Measurements from ENCODE around the gene HTRA1. TPM values are rescaled to one million over a fixed set of nuclear protein-coding genes. Genes with fewer than 3 reads are reported as not detected.
A peak's percentile ranks its signal among the peaks of the same experiment; 100 is the strongest.

HTRA1 gene
- 102 TPM for total RNA-seq

DNA sequence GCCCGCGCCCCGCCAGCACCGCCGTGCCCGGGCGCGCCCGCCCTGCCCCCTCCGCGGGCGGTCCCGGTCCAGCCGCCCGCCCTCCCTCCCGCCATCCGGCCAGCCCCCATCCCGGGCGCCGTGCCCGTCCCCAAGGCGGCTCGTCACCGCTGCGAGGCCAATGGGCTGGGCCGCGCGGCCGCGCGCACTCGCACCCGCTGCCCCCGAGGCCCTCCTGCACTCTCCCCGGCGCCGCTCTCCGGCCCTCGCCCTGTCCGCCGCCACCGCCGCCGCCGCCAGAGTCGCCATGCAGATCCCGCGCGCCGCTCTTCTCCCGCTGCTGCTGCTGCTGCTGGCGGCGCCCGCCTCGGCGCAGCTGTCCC is at the start of gene HTRA1:
HTRA1 (plus strand) TSS at position 187 of the 362 bp plus-strand sequence; CDS start at position 287, 100 bp downstream.
- DNase-seq: peak; percentile 84

DNA sequence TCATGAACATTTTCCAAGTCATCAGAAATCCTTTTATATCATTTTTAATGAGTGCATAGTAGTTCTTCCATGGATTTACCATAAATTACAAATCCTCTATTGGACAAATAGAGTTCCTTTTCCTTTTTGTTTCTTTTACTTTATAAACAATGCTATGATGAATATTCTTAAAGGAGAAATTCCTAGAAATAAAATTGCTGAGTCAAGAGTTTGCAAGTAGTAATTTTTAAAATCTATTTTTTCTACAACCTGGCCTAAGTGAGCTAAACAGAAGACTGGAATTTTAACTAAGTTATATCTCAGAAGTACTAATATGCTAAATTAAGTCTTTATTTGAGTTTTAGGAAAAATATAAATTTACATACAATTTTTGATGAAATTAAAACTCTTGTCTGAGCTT is 48.0 kb upstream of the HTRA1 start:
- no peak for DNase-seq

DNA sequence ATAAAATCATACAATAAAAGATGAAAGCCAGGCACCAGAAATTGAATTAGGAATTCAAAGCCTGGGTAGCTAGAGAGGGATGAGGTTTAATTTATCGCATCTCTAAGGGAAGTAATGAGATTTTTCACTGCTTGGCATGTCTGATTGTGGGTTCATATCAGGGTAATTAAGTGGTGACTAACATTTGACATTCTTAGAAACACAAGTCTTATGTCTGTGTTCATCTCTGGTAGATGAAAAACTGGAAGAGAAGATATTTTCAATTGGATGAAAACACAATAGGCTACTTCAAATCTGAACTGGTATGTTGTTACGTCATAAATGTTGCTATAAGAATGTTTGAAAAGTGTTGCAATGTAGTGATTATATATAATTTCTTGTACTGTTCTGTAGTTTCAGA is 43.7 kb upstream of the HTRA1 start:
- no peak for DNase-seq

DNA sequence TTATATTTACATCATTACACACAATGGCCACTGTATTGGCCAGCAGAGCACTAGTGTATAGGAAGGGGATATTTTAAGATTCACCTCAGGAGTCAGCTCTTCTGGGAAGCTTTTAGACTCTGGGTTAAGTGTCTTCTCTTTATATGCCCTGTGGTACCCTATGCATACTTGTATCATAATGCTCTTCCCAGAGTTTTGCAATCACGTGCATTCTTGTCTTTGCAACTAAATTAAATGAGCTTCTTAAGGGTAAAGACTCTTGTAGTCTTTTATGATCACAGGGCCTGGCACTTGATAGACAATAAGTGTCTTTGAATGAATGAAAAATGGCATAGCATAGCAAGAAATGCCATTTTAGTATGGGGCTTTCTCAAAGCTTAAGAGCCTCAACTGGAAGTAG is 42.3 kb upstream of the HTRA1 start:
- no peak for DNase-seq

DNA sequence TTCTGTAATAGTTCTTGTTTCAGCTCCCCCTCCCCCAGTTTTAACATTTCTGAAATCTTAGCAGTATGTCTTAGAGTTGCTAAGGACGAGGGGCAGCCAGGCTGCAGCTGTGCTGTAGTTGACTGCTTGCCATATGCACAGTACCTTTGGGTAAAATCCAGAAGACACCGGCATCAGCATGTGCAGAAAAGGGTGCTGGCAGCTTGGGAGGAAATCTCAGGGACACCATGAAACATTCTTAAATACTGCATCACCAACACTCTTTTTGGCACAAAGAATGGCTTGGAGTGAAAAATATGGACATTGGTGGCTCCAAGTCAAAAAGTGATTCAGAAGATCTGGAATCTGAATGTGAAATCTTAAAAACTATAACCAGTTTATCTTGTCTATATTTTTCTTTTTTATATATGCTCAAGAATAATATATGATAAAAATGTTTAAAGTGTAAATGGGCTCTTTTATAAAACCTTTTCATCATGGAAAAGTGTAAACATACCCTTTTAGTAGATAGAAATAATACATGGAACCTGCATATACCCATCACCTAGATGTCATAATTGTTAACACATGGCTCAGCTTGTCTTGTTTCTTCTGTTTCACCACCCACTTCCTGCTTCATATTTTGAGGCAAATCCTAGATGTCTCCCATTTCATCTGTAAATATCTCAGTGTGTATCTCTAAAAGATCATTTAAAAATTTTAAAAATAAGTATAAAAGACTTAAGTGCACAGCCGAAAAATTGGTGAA is 41.3 kb upstream of the HTRA1 start:
- peak; percentile 47 for DNase-seq

DNA sequence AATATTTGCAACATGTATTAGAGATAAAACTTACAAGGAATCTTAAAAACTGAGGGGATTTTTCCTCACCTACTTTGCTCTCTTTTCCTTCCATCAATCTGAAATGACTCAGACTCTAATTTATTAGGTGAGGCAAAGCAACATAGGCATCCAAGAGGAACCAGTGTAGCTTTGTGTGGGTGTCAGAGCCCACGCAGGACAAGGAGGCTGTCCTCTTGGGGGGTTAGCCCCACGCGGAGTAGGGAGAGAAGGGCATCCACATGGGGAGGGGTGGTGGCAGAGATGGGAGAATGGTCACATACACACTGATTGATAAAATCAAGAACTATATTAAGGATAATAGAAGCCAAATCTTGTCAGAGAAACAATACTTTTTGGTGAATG is 40.7 kb upstream of the HTRA1 start:
- DNase-seq: no peak

DNA sequence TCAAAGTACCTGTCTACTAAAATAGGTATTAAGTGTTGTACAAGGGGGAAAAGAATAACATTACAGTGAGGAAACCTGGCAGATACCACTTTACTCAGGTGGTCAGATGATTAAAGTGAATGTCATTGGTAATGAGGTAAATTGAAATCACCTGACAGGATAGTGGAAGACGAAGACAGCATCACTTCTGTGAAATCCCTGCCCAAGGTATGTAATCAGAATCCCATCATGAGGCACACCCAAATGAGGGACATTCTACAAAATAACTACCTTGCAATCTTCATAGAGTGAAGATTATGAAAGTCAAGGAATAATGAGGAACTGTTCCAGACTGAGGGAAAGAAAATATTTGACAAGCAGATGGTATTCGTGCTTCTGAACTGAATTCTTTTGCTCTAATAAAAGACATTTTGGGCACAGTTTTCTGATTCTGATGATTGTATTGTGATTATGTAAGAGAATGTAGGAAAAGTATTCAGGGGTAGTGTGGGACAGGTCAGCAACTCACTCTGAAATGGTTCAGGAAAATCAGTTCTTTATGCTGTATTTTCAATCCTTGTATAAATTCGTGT is 40.2 kb upstream of the HTRA1 start:
- no peak for DNase-seq

DNA sequence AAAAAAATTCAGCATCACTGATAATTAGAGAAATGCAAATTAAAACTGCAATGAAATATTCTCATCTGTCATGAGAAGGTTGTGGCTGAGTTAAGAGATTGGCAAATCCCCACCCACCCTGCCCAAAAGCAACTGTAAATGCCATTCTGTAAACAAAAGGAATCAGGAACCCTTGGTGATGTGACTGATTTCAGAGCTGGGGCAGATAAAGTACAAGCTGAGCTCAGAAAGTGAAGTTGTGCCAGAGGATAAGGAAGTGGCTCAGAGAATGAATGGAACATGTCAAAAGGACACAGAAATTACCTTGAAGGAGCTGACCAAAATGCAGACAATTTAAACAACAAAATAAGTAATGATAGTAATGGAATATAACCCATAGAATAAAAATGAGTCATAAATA is 39.6 kb upstream of the HTRA1 start:
- no peak for DNase-seq

DNA sequence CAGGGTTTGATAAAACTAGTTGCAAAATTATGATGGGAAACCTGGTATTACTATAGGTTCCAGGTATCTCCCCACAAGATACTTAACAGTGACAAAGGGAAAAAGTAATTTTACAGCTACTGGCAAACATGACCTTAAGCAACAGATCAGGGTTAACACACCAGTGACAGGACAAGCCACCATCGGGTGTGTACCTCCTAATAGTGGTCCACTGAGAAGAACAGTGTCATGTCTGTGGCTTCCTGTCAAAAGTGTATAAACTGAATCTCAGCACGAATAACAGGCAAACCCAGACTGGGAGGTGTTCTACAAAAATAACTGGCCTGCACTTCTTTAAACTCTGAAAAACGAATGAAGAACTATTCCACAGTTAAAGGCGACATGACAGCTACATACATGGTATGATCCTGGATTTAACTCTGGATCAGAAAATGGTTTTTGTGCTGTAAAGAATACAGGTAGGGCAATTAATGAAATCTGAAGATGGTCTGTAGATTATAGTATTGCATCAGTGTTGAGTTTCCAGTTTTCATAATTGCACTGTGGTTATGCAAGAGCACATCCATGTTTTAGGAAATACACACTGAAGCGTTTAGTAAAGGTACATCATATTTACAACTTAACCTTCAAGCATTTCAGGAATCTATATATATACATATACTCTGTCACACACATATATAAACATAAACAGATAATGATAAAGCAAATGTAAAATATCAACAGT is 38.9 kb upstream of the HTRA1 start:
- no peak for DNase-seq

DNA sequence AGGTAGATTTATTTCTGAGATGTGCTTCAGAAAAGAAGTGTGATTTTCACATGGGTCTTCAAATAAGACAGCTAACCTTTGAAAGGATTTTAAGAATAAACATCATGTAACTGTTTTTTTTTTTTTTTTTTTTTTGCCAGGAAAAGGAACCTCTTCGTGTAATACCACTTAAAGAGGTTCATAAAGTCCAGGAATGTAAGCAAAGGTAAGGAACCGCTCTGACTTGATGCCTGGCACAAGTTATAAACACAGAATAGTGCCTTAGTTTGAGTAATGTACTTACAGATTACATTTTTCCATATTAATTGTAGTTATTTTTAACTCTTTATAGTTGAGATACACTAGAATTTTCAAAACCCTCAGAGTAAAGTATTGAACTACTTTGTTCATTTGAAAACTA is 37.3 kb upstream of the HTRA1 start:
- no peak for DNase-seq

DNA sequence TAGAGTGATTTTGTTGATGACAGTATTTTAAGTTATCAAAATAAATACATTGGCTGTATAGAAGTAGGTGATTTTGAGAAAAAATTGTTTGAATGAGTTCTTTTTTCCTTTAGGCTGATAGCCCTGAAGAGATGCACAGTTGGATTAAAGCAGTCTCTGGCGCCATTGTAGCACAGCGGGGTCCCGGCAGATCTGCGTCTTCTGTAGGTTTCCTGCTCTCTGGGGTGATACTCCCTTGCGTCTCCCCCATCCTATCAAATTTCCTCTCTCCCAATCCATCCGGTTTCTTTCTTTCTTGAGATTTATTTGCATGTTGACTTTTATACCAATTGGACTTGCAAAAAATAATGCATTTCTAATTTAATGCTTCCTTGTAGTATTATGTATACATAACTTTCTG is 34.5 kb upstream of the HTRA1 start:
- no peak for DNase-seq

DNA sequence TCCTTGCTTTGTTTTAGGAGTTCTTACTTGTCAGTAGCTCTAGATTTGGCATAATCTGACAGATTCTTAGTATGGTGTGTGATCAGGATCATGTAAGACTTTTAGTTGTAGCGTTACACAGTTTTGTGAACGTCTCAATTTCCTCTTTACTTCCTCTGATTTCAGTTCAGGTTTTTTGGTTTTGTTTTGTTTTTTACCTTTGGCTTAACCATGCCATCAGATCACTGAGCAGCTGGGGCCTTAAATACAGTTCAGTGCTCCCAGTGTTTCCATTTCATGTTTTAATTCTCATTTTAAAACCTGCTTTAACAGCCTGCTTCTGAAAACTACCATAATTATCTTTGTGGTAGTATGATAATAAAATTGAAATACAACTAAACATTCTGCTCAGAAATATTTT is 34.1 kb upstream of the HTRA1 start:
- no peak for DNase-seq

DNA sequence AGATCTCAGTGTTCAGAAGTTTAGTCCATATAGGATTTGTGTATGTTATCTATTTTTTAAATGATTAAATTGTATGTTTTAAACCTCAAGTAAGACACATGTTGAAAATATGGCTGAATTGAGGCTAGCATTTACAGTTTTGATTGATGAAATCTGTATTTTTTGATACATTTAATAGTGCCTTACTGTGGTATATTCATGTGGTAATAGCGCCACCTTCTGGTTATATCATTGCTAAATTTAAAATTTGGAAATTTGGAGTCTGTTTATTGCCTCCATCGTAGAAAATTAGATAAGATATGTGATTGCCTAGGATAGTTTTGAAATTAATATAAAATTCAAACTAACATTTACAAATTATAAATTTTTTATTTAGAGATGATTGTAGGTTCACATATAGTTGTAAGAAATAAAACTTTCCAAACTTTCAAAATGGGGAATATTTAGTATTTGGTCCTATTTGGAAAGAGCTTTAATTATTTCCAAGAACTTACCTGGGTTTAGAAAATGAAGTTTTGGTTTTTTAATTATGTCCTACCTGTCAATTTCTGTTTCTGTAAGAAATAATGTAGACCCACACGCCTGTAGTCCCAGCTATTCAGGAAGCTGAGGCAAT is 26.0 kb upstream of the HTRA1 start:
- DNase-seq: peak; percentile 79

DNA sequence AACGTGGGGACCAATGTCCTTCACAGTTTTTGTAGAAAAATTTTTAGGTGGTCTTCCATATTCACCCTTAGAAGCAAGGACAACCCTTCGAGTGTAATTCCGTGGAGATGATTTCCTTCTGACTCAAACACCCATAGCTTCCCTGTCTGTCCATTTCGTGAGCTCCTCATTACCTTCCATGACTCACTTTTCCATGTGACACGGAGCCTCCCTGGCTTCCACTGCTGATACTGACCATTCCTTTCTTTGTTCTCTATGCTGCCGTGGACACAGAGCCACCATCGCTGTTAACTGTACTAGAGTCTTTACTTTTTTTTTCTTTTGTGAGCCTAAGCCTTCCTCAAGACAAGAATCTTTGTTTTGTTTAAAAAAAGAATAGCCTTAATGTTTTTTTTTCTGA is 19.4 kb upstream of the HTRA1 start:
- no peak for DNase-seq

DNA sequence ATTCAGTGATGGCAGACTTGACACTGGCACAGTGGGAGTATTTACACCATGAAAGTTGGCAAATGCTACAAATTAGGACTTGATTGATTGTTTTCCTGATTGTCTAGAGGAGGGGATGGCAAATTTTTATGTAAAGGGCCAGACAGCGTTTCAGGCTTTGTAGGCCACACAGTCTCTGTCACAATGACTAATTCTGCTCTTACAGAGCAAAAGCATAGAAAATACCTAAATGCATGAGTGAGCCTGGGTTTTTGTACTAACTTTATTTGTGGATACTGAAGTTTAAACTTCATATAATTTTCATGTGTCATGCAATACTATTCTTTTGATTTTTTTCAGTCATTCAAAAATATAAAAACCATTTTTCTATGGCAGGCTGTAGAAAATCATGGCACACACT is 15.9 kb upstream of the HTRA1 start:
- no peak for DNase-seq

DNA sequence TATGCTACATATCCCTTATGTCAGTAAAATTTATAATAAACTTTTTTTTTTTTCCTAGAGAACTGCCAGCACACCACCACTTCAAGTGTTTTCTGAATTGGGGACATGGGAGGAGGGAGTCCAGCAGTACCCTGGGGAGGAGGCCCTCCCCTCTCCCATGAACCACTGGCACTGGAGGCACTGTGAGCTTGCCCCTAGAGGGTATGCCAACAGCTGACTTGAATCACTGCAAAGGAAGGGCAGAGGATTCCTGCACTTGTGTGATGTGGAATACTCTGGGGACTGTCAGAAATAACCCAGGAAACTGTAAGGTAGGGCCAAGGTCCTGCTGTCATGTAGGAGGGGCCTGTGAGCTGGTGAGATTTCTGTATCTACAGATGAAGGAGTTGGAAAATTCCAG is 15.4 kb upstream of the HTRA1 start:
- DNase-seq: no peak

DNA sequence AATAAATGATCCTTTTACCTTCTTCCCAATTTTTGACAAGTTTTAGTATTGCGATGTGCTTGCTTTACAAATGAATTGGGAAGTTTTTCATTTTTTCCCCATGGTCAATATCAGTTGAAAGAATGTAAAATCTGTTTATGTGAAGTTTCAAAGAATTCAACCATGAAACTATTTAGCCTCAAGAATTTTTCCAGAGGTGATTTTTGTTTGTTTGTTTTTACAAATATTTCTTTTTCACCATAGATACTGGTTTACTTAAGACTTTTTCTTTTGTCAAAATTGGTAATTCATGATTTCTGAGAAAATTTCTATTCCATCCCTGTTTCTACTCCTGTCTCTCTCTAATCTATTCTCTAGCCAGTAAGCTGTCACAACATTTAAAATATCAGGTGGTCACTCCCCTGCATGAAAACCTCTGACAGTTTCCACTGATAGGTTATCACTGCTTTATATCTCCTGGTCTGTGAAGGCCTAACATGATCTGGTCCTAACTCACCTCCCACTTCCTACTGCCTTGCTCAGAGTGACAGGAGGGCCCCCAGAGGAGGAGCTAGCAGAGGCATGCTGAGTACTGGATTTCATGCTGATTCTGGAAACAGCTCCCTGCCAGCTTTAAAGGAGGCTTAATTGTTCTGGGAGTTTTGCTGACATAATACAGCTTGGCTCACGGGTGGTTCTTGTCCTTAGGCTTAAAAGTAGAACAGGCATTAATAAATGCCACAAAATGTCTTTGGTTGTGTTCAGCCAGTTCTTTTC is 14.5 kb upstream of the HTRA1 start:
- DNase-seq: peak; percentile 60

DNA sequence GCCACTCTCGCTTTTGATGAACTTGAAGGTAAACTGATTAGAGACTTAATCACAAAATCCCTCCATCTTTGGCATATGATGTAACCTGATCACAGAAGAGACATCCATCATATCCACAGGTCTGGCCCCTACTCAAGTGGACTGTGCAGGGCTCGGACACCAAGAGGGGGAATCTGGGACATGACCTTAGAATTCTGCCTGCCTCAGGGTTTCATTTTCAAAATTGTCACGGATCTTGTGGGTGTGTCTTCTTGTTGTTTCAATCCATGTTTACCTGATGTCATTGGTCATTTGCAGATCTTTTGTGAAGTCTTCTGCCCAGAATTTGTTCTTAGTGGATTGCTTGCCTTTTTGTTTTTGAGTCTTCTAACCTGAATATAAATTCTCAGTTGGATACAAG is 12.8 kb upstream of the HTRA1 start:
- DNase-seq: no peak

DNA sequence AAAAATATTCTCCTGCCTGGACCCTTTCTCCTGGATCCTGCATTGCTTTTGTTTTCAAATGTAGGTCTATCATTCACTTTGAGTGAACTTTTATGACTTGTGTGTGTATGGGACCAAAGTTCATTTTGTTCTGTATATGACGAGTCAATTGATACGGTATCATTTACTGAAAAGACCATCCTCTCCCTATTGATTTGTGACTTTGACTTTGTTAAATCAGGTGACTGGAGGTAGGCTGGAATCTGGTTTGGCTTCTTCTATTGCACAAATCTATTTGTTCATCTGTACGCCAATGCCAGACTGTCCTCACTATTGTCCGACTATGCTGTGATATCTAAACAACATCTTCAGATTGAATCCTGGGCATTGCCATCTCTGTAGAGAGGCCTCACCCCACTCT is 12.2 kb upstream of the HTRA1 start:
- no peak for DNase-seq

DNA sequence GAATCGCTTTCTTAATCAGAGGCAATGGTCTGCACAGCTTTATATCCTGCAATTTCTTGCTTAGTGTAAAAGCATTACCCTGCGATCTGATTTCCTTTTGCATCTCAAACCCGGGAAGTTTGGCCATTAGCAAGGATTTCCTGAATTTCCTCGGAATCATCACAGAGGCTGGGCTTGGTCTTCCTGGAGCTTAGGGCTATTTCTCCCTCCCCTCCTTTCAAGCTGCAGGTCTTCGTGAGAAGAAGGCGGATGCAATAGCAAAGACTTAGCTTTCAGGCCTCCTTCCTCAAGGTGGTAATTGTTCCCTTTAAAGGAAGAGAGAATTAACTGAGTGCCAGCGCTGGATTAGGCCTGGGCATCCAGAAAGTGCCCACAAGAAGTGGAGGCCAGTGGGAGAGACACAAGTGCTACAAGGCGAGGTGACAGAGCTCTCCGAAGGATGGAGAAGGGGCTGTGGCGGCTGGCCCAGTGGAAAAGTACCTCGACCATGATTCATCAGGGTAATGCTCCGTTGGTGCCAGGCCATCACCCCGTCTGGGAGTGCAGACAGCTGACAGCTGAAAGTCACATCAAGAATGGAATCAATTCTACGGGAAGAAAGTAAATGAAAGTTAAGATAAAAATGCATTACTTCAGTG is 10.9 kb upstream of the HTRA1 start:
- no peak for DNase-seq

DNA sequence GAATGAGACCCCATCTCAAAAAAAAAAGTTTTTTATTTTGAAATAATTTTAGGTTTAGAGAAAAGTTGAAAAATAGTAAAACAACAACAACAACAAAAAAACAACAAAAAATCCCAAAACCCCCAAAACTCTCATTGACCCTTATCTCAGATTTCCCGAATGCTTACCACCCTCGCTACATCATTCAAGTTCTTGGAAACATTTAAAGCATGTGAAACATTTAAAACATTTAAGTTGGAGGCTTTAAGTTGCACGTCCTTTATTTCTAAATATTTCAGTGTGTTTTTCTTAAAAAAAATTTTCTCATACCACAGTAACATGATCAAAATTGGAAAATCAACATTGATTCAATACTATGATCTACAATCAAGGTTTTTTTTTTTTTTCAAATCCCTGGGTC is 7.3 kb upstream of the HTRA1 start:
- DNase-seq: no peak

DNA sequence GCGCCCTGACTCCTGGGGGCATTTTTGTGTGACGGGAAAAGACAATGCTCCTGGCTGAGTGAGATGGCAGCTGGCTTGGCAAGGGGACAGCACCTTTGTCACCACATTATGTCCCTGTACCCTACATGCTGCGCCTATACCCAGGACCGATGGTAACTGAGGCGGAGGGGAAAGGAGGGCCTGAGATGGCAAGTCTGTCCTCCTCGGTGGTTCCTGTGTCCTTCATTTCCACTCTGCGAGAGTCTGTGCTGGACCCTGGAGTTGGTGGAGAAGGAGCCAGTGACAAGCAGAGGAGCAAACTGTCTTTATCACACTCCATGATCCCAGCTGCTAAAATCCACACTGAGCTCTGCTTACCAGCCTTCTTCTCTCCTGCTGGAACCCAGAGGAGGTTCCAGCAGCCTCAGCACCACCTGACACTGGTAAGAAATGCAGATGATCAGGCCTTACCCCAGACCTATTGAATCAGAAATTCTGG is 6.7 kb upstream of the HTRA1 start, which contains the start of gene ARMS2:
ARMS2 (plus strand) TSS at position 51 of the 478 bp plus-strand sequence; CDS start at position 126, 75 bp downstream.
- DNase-seq: no peak

All from tongue (tissue), 2 donors.